Gastroesophageal sphincter (tissue), 4 donors: Measurements from ENCODE around the gene PVALB. TPM values are rescaled to one million over a fixed set of nuclear protein-coding genes. Genes with fewer than 3 reads are reported as not detected.

Source experiments
- ATAC-seq: fragments of 150-250 bp; one replicate; pipeline ENCODE4 v1.9.1; 2016; ENCODE audit warnings: mild to moderate bottlenecking, moderate library complexity
- H3K27ac ChIP-seq, 4 donors: fragments of 200-600 bp; sonication (generic) in 3 of 4; 1 replicate in 3 of 4; 2 replicates in 1 of 4; pipeline ENCODE4 v1.5.1; 2016 to 2019
- H3K27me3 ChIP-seq: fragments of 200-600 bp; sonication (generic); one replicate; pipeline ENCODE4 v1.5.1; 2019
- H3K36me3 ChIP-seq, 2 donors: fragments of 200-600 bp; sonication (generic); one replicate each; pipeline ENCODE4 v1.5.1; 2019; ENCODE audit warnings: control low read depth in 1 of 2
- H3K4me1 ChIP-seq, 3 donors: fragments of 200-600 bp; sonication (generic); 1 replicate in 2 of 3; 2 replicates in 1 of 3; pipeline ENCODE4 v1.5.1; 2016 to 2019; ENCODE audit warnings: control low read depth in 2 of 3
- H3K4me3 ChIP-seq, 2 donors: fragments of 200-600 bp; sonication (generic); one replicate each; pipeline ENCODE4 v1.5.1; 2019; ENCODE audit warnings: mild to moderate bottlenecking in 1 of 2, moderate library complexity in 1 of 2
- H3K9me3 ChIP-seq, 3 donors: fragments of 200-600 bp; sonication (generic); one replicate each; pipeline ENCODE4 v1.5.1; 2017 to 2019; ENCODE audit warnings: control low read depth in 2 of 3
- EP300 ChIP-seq: sonication (generic); formaldehyde crosslinking; IDR thresholded peaks from one replicate; pipeline ENCODE4 v1.6.1; 2017; ENCODE audit warnings: antibody characterized with exemption, mild to moderate bottlenecking
- POLR2A ChIP-seq, 2 donors: fragments of 450-650 bp; IDR thresholded peaks; one replicate each; pipeline ENCODE4 v1.6.1; 2017; ENCODE audit warnings: antibody characterized with exemption in 2 of 2, mild to moderate bottlenecking in 2 of 2, moderate library complexity in 1 of 2
- POLR2AphosphoS5 ChIP-seq: sonication (generic); formaldehyde crosslinking; IDR thresholded peaks from one replicate; pipeline ENCODE4 v1.6.1; 2017; ENCODE audit warnings: antibody characterized with exemption
- WGBS, 2 donors: methylation state at CpG; one replicate each; pipeline ENCODE4 v1.1.5; 2018; ENCODE audit warnings: low coverage in 1 of 2; 5-methylcytosine and 5-hydroxymethylcytosine counted together
- total RNA-seq, 4 donors: library from RNA; depleted of rRNA; stranded (reverse); fragments of >200 nt; gene quantifications; one replicate each; pipeline ENCODE4 v1.1.0, GENCODE V29; 2016
- TF ChIP-seq, protein P1 (sequence below), 4 experiments: fragments of 200-600 bp in 2 of 4; fragments of 450-650 bp in 2 of 4; sonication (generic) in 1 of 4; IDR thresholded peaks; one replicate each; pipeline ENCODE4 v1.5.1; 2017 to 2019; ENCODE audit warnings: antibody characterized with exemption in 4 of 4, mild to moderate bottlenecking in 2 of 4, moderate library complexity in 2 of 4

PVALB gene
- total RNA-seq, 4 donors from 2014 or later = not detected

DNA sequence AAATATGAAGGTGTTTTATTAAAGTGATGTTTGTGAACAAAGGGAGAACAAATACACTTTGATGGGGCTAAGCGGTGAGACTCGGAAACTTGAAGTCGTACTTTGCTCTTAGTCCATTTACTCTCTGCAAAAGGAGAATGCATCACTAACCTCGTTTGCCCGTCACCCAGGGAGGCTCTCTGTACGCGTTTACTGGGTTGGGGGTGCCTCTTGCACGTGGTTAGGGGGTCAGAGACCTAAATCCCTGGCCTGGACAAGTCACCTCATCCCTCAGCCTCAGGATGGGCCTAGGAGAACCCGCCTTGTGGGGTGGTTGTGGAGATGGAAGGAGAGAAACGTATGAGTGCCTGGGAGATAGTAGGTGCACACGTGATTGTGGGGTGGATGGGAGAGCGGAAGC, 40.1 kb downstream of the PVALB start:
- no peaks in the 10 kb centered on the region for H3K27me3 ChIP-seq
- H3K9me3 ChIP-seq = no peaks in the 10 kb centered on the region
- no peaks in the 10 kb centered on the region for H3K36me3 ChIP-seq
- 53 to 58% methylated on average over 6 to 12 of the region's 12 CpGs for WGBS, 2 donors
- H3K4me1 ChIP-seq = peaks cover 0 to 28% (median 6%) of the 10 kb centered on the region in 3 donors
- ATAC-seq = no peak
- TF ChIP-seq, protein P1, sequence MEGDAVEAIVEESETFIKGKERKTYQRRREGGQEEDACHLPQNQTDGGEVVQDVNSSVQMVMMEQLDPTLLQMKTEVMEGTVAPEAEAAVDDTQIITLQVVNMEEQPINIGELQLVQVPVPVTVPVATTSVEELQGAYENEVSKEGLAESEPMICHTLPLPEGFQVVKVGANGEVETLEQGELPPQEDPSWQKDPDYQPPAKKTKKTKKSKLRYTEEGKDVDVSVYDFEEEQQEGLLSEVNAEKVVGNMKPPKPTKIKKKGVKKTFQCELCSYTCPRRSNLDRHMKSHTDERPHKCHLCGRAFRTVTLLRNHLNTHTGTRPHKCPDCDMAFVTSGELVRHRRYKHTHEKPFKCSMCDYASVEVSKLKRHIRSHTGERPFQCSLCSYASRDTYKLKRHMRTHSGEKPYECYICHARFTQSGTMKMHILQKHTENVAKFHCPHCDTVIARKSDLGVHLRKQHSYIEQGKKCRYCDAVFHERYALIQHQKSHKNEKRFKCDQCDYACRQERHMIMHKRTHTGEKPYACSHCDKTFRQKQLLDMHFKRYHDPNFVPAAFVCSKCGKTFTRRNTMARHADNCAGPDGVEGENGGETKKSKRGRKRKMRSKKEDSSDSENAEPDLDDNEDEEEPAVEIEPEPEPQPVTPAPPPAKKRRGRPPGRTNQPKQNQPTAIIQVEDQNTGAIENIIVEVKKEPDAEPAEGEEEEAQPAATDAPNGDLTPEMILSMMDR (IDR thresholded peaks at IDR 0.05) = no peak
- TF ChIP-seq POLR2AphosphoS5 (no peak), POLR2A (IDR thresholded peaks at IDR 0.05) (no peak), EP300 (no peak)
- peak overlapping the region in 1 of 2 donors; percentile 36 for H3K4me3 ChIP-seq
- peak overlapping the region in 3 of 4 donors; percentile 59 to 72 (median 66) for H3K27ac ChIP-seq

DNA sequence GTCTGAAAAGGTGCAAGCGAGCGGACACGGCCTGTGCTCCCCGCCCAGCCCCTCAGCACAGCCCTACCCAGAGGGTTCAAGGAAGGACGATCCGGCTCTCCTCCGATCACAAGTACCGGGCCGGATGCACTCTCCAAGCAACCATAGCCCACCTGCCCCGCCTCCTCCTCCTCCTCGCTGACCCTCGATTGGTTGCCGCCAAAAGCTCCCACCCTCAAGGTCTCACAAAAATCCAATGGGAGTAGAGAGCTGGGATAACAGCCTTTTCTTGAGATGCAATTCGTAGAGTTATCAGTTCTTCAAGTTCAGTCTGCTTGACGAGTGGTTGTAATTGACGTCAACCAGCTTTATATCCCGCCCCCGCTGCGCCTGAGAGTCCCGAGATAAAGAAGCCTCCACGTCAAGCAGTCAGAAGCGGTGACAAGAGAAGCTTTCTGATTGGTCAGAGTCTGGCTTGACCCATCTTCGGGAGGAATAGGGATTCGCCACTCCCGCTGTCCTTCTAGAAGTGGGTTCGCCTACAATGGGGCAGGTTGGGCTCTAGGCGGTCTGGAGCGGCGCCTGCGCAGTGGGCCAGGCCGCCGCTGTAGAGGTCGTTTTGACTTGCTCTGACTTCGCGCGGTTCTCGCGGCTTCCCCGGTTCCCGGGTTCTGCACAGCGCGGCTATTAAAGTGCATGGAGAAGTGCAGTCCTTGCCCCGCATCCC, 40.7 kb downstream of the PVALB start, which contains the start of gene IFT27:
Gene IFT27 (minus strand): TSS at position 156 of the 706 bp plus-strand sequence. CDS start 412 bp downstream, outside the sequence.
- TF ChIP-seq POLR2A (IDR thresholded peaks at IDR 0.05) (peak in 1 of 2 donors; percentile 33), EP300 (no peak), POLR2AphosphoS5 (peak; percentile 12)
- TF ChIP-seq, protein P1 (IDR thresholded peaks at IDR 0.05) = no peak

DNA sequence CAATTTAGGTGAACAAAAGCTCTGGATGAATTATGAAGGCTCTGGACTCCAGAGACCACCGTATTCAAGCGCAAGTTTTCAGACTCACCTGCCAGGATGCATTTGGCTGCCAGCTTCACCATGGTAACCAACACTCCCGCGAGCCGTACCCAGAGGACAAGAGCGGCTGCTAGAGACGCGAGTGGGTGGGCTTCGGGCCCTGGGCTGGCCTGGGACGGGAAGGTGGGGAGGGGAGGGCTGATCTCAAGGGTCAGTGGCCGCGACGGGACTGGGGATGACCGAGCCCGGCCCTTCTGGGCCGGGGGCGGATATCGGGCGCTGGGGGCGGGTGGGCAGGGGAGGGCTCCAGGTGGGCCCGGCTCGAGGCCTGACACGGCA, 41.3 kb downstream of the PVALB start:
- peak overlapping the region; percentile 86 to 94 (median 88) for H3K27ac ChIP-seq
- H3K4me1 ChIP-seq = peaks cover 0 to 24% (median 4%) of the 10 kb centered on the region in 3 donors
- WGBS, 2 donors = no CpG with 5 or more reads among the region's 23 CpGs
- H3K4me3 ChIP-seq = peak overlapping the region; percentile 96 to 97
- no peaks in the 10 kb centered on the region for H3K27me3 ChIP-seq
- H3K36me3 ChIP-seq = no peaks in the 10 kb centered on the region
- ATAC-seq = peak; percentile 0
- no peaks in the 10 kb centered on the region for H3K9me3 ChIP-seq
- no peak for TF ChIP-seq EP300
- TF ChIP-seq, protein P1 (IDR thresholded peaks at IDR 0.05) = no peak
- TF ChIP-seq POLR2AphosphoS5 = no peak
- TF ChIP-seq POLR2A (IDR thresholded peaks at IDR 0.05) = no peak

More for the DNA sequence above, 40.7 kb downstream of the PVALB start, which contains the start of gene IFT27:
- Histone ChIP-seq H3K27ac (peak within 1 kb of the TSS; percentile 86 to 94 (median 88)), H3K27me3 (no peaks in the 10 kb centered on the region), H3K4me1 (peaks cover 0 to 24% (median 4%) of the 10 kb centered on the region in 3 donors), H3K9me3 (no peaks in the 10 kb centered on the region), H3K4me3 (peak within 1 kb of the TSS; percentile 96 to 97), H3K36me3 (no peaks in the 10 kb centered on the region)
- 0 to 1% methylated on average over 10 to 26 of the region's 43 CpGs for WGBS, 2 donors
- peak; percentile 98 for ATAC-seq

DNA sequence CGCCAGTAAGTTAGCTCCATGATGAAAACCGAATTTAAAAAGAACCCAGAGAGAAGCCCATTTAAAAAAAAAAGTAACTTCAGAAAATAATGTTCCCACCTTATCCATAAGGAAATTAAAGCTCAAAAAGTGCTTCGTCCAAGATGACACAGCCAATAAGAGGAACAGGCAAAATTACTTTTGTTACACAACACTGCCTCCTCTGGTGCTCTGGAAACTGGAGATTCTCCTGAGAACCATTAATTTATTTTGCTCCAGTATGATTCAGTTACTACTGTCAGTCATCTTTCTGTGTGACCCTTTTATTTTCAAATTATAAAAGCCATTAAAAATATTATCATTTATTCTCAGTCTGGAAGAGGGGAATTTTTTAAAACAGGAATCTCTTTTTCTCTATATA, 42.9 kb downstream of the PVALB start:
- 60 to 78% methylated on average over 3 of the region's 3 CpGs for WGBS, 2 donors
- TF ChIP-seq POLR2AphosphoS5 (no peak), POLR2A (IDR thresholded peaks at IDR 0.05) (no peak)
- TF ChIP-seq, protein P1 (IDR thresholded peaks at IDR 0.05) = peak in 3 of 4 experiments; percentile 37 to 50 (median 46)

DNA sequence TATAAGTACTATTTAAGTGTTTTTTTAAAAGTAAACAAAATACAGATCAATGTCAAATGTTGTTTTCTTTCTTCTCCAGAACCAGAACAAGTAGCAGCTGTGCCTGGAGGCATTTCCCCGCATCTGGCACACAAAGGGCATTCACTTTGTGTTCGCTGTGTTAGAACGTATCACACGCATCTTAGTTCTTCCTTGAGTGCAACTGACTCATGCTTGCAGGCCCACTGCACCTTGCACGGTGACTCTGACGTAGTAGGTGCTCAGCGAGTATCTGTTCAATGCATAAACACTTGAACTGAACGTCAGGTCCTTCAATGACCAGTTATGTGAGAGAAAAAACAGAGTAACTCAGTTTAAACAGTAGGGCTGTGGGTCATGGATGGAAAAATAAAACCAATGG, 44.4 kb downstream of the PVALB start:
- H3K4me3 ChIP-seq = no peak overlapping the region
- H3K9me3 ChIP-seq = no peaks in the 10 kb centered on the region
- ATAC-seq = no peak
- peaks cover 0 to 11% of the 10 kb centered on the region in 2 donors for H3K36me3 ChIP-seq
- H3K4me1 ChIP-seq = peaks cover 0 to 24% (median 4%) of the 10 kb centered on the region in 3 donors
- H3K27me3 ChIP-seq = no peaks in the 10 kb centered on the region
- WGBS, 2 donors = 88 to 89% methylated on average over 5 to 7 of the region's 8 CpGs
- no peak for TF ChIP-seq EP300
- no peak for TF ChIP-seq POLR2AphosphoS5
- TF ChIP-seq, protein P1 (IDR thresholded peaks at IDR 0.05) = no peak
- no peak overlapping the region for H3K27ac ChIP-seq

More for the DNA sequence above, 42.9 kb downstream of the PVALB start:
- ATAC-seq = no peak
- H3K27me3 ChIP-seq = no peaks in the 10 kb centered on the region
- no peak overlapping the region for H3K4me3 ChIP-seq
- H3K27ac ChIP-seq = no peak overlapping the region
- H3K9me3 ChIP-seq = no peaks in the 10 kb centered on the region
- no peaks in the 10 kb centered on the region for H3K36me3 ChIP-seq
- H3K4me1 ChIP-seq = peaks cover 0 to 24% (median 4%) of the 10 kb centered on the region in 3 donors
